Measurements from ENCODE around the gene NPR1. TPM values are rescaled to one million over a fixed set of nuclear protein-coding genes. Genes with fewer than 3 reads are reported as not detected.

Gene NPR1
- total and polyA plus RNA-seq, 2 of the 13 experiments (the other 11 are each of a cell fraction or from before 2014, with no cell fraction given): not detected

DNA sequence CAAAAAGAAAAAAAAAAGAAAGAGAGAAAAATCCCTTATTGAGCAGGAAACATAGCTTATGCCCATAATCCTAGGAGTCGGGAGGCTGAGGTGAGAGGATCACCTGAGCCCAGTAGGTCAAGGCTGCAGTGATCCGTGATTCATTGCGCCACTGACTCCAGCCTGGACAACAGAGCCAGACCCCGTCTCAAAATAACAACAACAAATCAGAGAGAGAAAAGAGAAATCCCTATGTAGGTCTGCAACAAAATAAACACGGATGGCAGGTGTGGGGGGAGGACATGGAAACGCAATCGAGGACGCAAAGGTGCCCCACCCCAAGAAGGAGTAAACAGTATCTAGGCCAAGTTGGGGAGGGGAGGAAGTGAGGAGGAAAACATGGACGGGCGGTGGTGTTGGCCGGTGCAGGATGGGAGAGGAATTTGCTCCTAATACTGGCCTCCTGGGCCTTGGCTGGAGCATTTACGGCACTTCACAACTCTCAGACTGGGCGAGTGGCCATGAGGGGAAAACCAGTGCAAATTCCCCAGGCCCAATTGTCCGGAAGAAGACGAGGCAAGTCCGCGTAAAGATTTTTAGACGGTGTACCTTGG, 45.2 kb upstream of the NPR1 start:
- Histone ChIP-seq H3K27ac (ENCODE audit: extremely low read length, insufficient read depth, low read length) (peak overlapping the region; percentile 100), H3K9me3 (ENCODE audit: low read length) (no peaks in the 10 kb centered on the region), H2AFZ (ENCODE audit: low read length) (no peak overlapping the region), H3K27me3 (ENCODE audit: control insufficient read depth in 1 of 2, insufficient read depth in 2 of 2, low read length in 2 of 2) (no peaks in the 10 kb centered on the region), H3K9ac (ENCODE audit: insufficient read depth, low read depth, low read length) (no peak overlapping the region), H3K4me2 (ENCODE audit: low read depth, low read length) (peak overlapping the region; percentile 33), H3K36me3 (replicated peaks in 1 of 2; ENCODE audit: control insufficient read depth in 1 of 2, insufficient read depth in 2 of 2, low read length in 2 of 2) (peaks cover 7 to 24% of the 10 kb centered on the region in 2 experiments; a peak in 4 of 5 replicates), H3K4me1 (ENCODE audit: insufficient read depth, low read length) (peaks cover 69% of the 10 kb centered on the region), H3K4me3 (replicated peaks in 1 of 3; ENCODE audit: insufficient read depth in 1 of 3, low read depth in 2 of 3, low read length in 3 of 3) (no peak overlapping the region; a peak in 1 of 6 replicates), H3K79me2 (ENCODE audit: insufficient read depth, low read length) (peaks cover 53% of the 10 kb centered on the region), H4K20me1 (ENCODE audit: insufficient read depth, low read length) (peaks cover 13% of the 10 kb centered on the region)
- POLR2A ChIA-PET: interaction anchor here (0.5 to 2.7 kb wide), 32 partner anchors 10 to 345 kb away, joined by 3 to 63 read pairs (median 5); partner anchors contain the start of genes ILF2, INTS3, S100A14 and S100A16
- DNase-seq (ENCODE audit: low spot score): no peak
- intact Hi-C loops (cut with micrococcal nuclease; ENCODE audit: unreplicated experiment) (loop anchor here (5.0 kb wide), 1 partner anchor 39 kb away; the partner anchor contains the start of gene ILF2), in situ Hi-C loops (cut with HindIII; ENCODE audit: extremely low pct_ligation_motif_present, low pct_unique_long_range_greater_than_20kb) (no loop called here)
- CTCF ChIA-PET (ENCODE audit: low intra/inter-chr PET ratio, low total read pairs): no interaction called here
- WGBS (ENCODE audit: low lambda C conversion rate): 91% methylated on average over 18 of the region's 18 CpGs
- BruUV-seq (replicated peaks): no TSS peak
- FAIRE-seq: no peak
- ATAC-seq: no peak
- TF ChIP-seq NKX3-1 (CRISPR knock-in tag; IDR thresholded peaks at IDR 0.05) (no peak), SRSF1 (optimal IDR thresholded peaks at IDR 0.05; ENCODE audit: low read depth, low read length) (no peak), POGZ (CRISPR knock-in tag; IDR thresholded peaks at IDR 0.05) (no peak), ZNF615 (CRISPR knock-in tag; IDR thresholded peaks at IDR 0.05; ENCODE audit: borderline replicate concordance) (peak; percentile 11; the same call in 1 of the 2 replicates), NCOA1 (CRISPR knock-in tag; IDR thresholded peaks at IDR 0.05) (0 out of 2 replicates have a peak, but pooled peaks have one; percentile 1), CEBPG (CRISPR knock-in tag; IDR thresholded peaks at IDR 0.05) (no peak), ZSCAN30 (CRISPR knock-in tag; IDR thresholded peaks at IDR 0.05) (0 out of 2 replicates have a peak, but pooled peaks have one; percentile 12), SMAD1 (CRISPR knock-in tag; IDR thresholded peaks at IDR 0.05; ENCODE audit: borderline replicate concordance, low read depth) (peak; percentile 6; the same call in 1 of the 2 replicates), RAD51 (IDR thresholded peaks at IDR 0.05; ENCODE audit: borderline replicate concordance) (no peak), NFYC (CRISPR knock-in tag; IDR thresholded peaks at IDR 0.05) (no peak), ZNF616 (CRISPR knock-in tag; IDR thresholded peaks at IDR 0.05; ENCODE audit: low read depth) (no peak), KMT2A (CRISPR knock-in tag; IDR thresholded peaks at IDR 0.05) (0 out of 2 replicates have a peak, but pooled peaks have one; percentile 12), ARHGAP35 (CRISPR knock-in tag; IDR thresholded peaks at IDR 0.05; ENCODE audit: borderline replicate concordance) (no peak), THYN1 (CRISPR knock-in tag; IDR thresholded peaks at IDR 0.05; ENCODE audit: borderline replicate concordance, low read depth) (no peak), ZNF121 (CRISPR knock-in tag; IDR thresholded peaks at IDR 0.05) (peak; percentile 96), MTF1 (CRISPR knock-in tag; IDR thresholded peaks at IDR 0.05) (no peak)
- TF ChIP-seq, protein P1, sequence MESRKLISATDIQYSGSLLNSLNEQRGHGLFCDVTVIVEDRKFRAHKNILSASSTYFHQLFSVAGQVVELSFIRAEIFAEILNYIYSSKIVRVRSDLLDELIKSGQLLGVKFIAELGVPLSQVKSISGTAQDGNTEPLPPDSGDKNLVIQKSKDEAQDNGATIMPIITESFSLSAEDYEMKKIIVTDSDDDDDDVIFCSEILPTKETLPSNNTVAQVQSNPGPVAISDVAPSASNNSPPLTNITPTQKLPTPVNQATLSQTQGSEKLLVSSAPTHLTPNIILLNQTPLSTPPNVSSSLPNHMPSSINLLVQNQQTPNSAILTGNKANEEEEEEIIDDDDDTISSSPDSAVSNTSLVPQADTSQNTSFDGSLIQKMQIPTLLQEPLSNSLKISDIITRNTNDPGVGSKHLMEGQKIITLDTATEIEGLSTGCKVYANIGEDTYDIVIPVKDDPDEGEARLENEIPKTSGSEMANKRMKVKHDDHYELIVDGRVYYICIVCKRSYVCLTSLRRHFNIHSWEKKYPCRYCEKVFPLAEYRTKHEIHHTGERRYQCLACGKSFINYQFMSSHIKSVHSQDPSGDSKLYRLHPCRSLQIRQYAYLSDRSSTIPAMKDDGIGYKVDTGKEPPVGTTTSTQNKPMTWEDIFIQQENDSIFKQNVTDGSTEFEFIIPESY (CRISPR knock-in tag; IDR thresholded peaks at IDR 0.05): 0 out of 2 replicates have a peak, but pooled peaks have one; percentile 45
- TF ChIP-seq, protein P2, sequence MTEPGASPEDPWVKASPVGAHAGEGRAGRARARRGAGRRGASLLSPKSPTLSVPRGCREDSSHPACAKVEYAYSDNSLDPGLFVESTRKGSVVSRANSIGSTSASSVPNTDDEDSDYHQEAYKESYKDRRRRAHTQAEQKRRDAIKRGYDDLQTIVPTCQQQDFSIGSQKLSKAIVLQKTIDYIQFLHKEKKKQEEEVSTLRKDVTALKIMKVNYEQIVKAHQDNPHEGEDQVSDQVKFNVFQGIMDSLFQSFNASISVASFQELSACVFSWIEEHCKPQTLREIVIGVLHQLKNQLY (CRISPR knock-in tag; IDR thresholded peaks at IDR 0.05): no peak
- TF ChIP-seq, protein P3, sequence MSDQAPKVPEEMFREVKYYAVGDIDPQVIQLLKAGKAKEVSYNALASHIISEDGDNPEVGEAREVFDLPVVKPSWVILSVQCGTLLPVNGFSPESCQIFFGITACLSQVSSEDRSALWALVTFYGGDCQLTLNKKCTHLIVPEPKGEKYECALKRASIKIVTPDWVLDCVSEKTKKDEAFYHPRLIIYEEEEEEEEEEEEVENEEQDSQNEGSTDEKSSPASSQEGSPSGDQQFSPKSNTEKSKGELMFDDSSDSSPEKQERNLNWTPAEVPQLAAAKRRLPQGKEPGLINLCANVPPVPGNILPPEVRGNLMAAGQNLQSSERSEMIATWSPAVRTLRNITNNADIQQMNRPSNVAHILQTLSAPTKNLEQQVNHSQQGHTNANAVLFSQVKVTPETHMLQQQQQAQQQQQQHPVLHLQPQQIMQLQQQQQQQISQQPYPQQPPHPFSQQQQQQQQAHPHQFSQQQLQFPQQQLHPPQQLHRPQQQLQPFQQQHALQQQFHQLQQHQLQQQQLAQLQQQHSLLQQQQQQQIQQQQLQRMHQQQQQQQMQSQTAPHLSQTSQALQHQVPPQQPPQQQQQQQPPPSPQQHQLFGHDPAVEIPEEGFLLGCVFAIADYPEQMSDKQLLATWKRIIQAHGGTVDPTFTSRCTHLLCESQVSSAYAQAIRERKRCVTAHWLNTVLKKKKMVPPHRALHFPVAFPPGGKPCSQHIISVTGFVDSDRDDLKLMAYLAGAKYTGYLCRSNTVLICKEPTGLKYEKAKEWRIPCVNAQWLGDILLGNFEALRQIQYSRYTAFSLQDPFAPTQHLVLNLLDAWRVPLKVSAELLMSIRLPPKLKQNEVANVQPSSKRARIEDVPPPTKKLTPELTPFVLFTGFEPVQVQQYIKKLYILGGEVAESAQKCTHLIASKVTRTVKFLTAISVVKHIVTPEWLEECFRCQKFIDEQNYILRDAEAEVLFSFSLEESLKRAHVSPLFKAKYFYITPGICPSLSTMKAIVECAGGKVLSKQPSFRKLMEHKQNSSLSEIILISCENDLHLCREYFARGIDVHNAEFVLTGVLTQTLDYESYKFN (CRISPR knock-in tag; conservative IDR thresholded peaks at IDR 0.05): no peak

All from HepG2 (cell line).